Activated T-cell treated with anti-CD3 and anti-CD28 coated beads, Interleukin-2, amount 50 U/mL, for 72 hours (primary cell): Measurements from ENCODE around the gene TDRD10. TPM values are rescaled to one million over a fixed set of nuclear protein-coding genes. Genes with fewer than 3 reads are reported as not detected.
"Not testable (repeated sequence)": the region's sequence is repeated elsewhere in the genome, so short reads cannot be mapped to it uniquely, and the experiment has no call there.

ENCODE experiments used
- ATAC-seq, 2 donors: fragments of 150-1000 bp; cut with Tn5 transposase; replicated peaks in 1 of 2; 2 replicates each; pipeline ENCODE4 v1.10.0; 2021; ENCODE audit warnings: moderate library complexity in 2 of 2, mild to moderate bottlenecking in 1 of 2
- DNase-seq, 2 donors: peaks; one replicate each; pipeline ENCODE4 v3.0.0; 2021 to 2022; ENCODE audit warnings: mixed read lengths in 1 of 2
- H3K27ac Mint-ChIP-seq: one replicate; pipeline ENCODE4 v1.8.0; 2022; ENCODE audit warnings: mild to moderate bottlenecking, moderate library complexity, mixed read lengths
- H3K27me3 Mint-ChIP-seq: one replicate; pipeline ENCODE4 v1.8.0; 2022; ENCODE audit warnings: low read depth, mixed read lengths
- H3K36me3 Mint-ChIP-seq, 2 donors: one replicate each; pipeline ENCODE4 v1.8.0; 2022; ENCODE audit warnings: mixed read lengths in 2 of 2, mild to moderate bottlenecking in 1 of 2; ENCODE audit not compliant: insufficient read depth in 2 of 2
- H3K4me1 Mint-ChIP-seq: one replicate; pipeline ENCODE4 v1.8.0; 2022; ENCODE audit warnings: low read depth, mixed read lengths
- H3K4me3 Mint-ChIP-seq, 2 donors: one replicate each; pipeline ENCODE4 v1.8.0; 2022; ENCODE audit warnings: mild to moderate bottlenecking in 2 of 2, mixed read lengths in 2 of 2, moderate library complexity in 2 of 2
- H3K9me3 Mint-ChIP-seq, 2 donors: one replicate each; pipeline ENCODE4 v1.8.0; 2022; ENCODE audit warnings: mixed read lengths in 2 of 2
- total RNA-seq, 2 donors: library from RNA; stranded (reverse); gene quantifications; one replicate each; pipeline ENCODE4 v1.2.3, GENCODE V29; 2022

The TDRD10 gene
- total RNA-seq, 2 donors from 2014 or later = 0.86 TPM; not detected in 1

- Mint-ChIP-seq H3K4me1 (peaks cover 34% of the 10 kb centered on the region), H3K27ac (no peak overlapping the region), H3K4me3 (peak overlapping the region; percentile 63 to 74), H3K36me3 (peaks cover 11 to 12% of the 10 kb centered on the region in 2 donors), H3K9me3 (peaks cover 4 to 5% of the 10 kb centered on the region in 2 donors), H3K27me3 (peaks cover 39% of the 10 kb centered on the region)
- DNase-seq (peak in 1 of 2 donors; percentile 35), ATAC-seq (peak in 1 of 2 donors; percentile 10)
Observed at GRCh38 chr1:154501423-154502065, 475 bp upstream of the TDRD10 start.

GRCh38 chr1:154502744-154503115 lies 711 bp downstream of the TDRD10 start:
- DNase-seq (no peak), ATAC-seq (peak; percentile 2 to 5)
- Mint-ChIP-seq H3K4me3 (peak overlapping the region; percentile 68 to 71), H3K27me3 (peaks cover 50% of the 10 kb centered on the region), H3K9me3 (peaks cover 4 to 5% of the 10 kb centered on the region in 2 donors), H3K27ac (no peak overlapping the region), H3K36me3 (peaks cover 11 to 12% of the 10 kb centered on the region in 2 donors), H3K4me1 (peaks cover 22% of the 10 kb centered on the region)

GRCh38 chr1:154503898-154504297 lies 1.9 kb downstream of the TDRD10 start:
- Mint-ChIP-seq H3K4me3 (peak overlapping the region in 1 of 2 donors; percentile 32), H3K4me1 (peaks cover 11% of the 10 kb centered on the region), H3K27me3 (peaks cover 52% of the 10 kb centered on the region), H3K36me3 (peaks cover 10 to 11% of the 10 kb centered on the region in 2 donors), H3K27ac (no peak overlapping the region), H3K9me3 (peaks cover 4 to 5% of the 10 kb centered on the region in 2 donors)
- ATAC-seq (no peak), DNase-seq (no peak)

GRCh38 chr1:154512760-154513159 lies 10.7 kb downstream of the TDRD10 start:
- Mint-ChIP-seq H3K4me3 (no peak overlapping the region), H3K27ac (no peak overlapping the region), H3K9me3 (no peaks in the 10 kb centered on the region), H3K4me1 (no peaks in the 10 kb centered on the region), H3K36me3 (no peaks in the 10 kb centered on the region), H3K27me3 (peaks cover 23% of the 10 kb centered on the region)
- DNase-seq (no peak), ATAC-seq (no peak)

GRCh38 chr1:154514066-154514553 lies 12.1 kb downstream of the TDRD10 start:
- no peak overlapping the region for H3K4me3 Mint-ChIP-seq
- H3K9me3 Mint-ChIP-seq = no peaks in the 10 kb centered on the region
- H3K27ac Mint-ChIP-seq = no peak overlapping the region
- peaks cover 24% of the 10 kb centered on the region for H3K27me3 Mint-ChIP-seq
- no peak for ATAC-seq
- H3K4me1 Mint-ChIP-seq = no peaks in the 10 kb centered on the region
- no peak for DNase-seq
- no peaks in the 10 kb centered on the region for H3K36me3 Mint-ChIP-seq

GRCh38 chr1:154517661-154518060 lies 15.6 kb downstream of the TDRD10 start:
- no peak for ATAC-seq
- no peaks in the 10 kb centered on the region for H3K4me1 Mint-ChIP-seq
- no peak overlapping the region for H3K27ac Mint-ChIP-seq
- H3K4me3 Mint-ChIP-seq = no peak overlapping the region
- H3K36me3 Mint-ChIP-seq = no peaks in the 10 kb centered on the region
- H3K9me3 Mint-ChIP-seq = no peaks in the 10 kb centered on the region
- H3K27me3 Mint-ChIP-seq = peaks cover 33% of the 10 kb centered on the region
- no peak for DNase-seq

GRCh38 chr1:154519591-154519991 lies 17.6 kb downstream of the TDRD10 start:
- Mint-ChIP-seq H3K4me3 (no peak overlapping the region), H3K27me3 (peaks cover 28% of the 10 kb centered on the region), H3K27ac (no peak overlapping the region), H3K9me3 (no peaks in the 10 kb centered on the region), H3K4me1 (no peaks in the 10 kb centered on the region), H3K36me3 (no peaks in the 10 kb centered on the region)
- no peak for DNase-seq
- ATAC-seq = no peak

GRCh38 chr1:154520333-154520732 lies 18.3 kb downstream of the TDRD10 start:
- Mint-ChIP-seq H3K9me3 (no peaks in the 10 kb centered on the region), H3K36me3 (no peaks in the 10 kb centered on the region), H3K27me3 (peaks cover 26% of the 10 kb centered on the region), H3K4me1 (no peaks in the 10 kb centered on the region), H3K4me3 (no peak overlapping the region), H3K27ac (no peak overlapping the region)
- DNase-seq (no peak), ATAC-seq (no peak)

- no peak for DNase-seq
- peaks cover 16% of the 10 kb centered on the region for H3K27me3 Mint-ChIP-seq
- no peaks in the 10 kb centered on the region for H3K36me3 Mint-ChIP-seq
- no peaks in the 10 kb centered on the region for H3K9me3 Mint-ChIP-seq
- H3K27ac Mint-ChIP-seq = no peak overlapping the region
- H3K4me3 Mint-ChIP-seq = no peak overlapping the region
- no peak for ATAC-seq
- H3K4me1 Mint-ChIP-seq = no peaks in the 10 kb centered on the region
Observed at GRCh38 chr1:154521695-154522094, 19.7 kb downstream of the TDRD10 start.

- no peaks in the 10 kb centered on the region for H3K36me3 Mint-ChIP-seq
- H3K27ac Mint-ChIP-seq = no peak overlapping the region
- H3K4me3 Mint-ChIP-seq = no peak overlapping the region
- no peak for ATAC-seq
- DNase-seq = no peak
- peaks cover 11% of the 10 kb centered on the region for H3K27me3 Mint-ChIP-seq
- H3K9me3 Mint-ChIP-seq = no peaks in the 10 kb centered on the region
- no peaks in the 10 kb centered on the region for H3K4me1 Mint-ChIP-seq
Observed at GRCh38 chr1:154524881-154525280, 22.9 kb downstream of the TDRD10 start.

GRCh38 chr1:154527192-154527591 lies 25.2 kb downstream of the TDRD10 start:
- Mint-ChIP-seq H3K4me1 (no peaks in the 10 kb centered on the region), H3K4me3 (no peak overlapping the region), H3K36me3 (no peaks in the 10 kb centered on the region), H3K9me3 (no peaks in the 10 kb centered on the region), H3K27me3 (peaks cover under 1% of the 10 kb centered on the region), H3K27ac (no peak overlapping the region)
- DNase-seq (no peak), ATAC-seq (no peak)

- H3K27ac Mint-ChIP-seq = no peak overlapping the region
- no peaks in the 10 kb centered on the region for H3K9me3 Mint-ChIP-seq
- no peaks in the 10 kb centered on the region for H3K36me3 Mint-ChIP-seq
- DNase-seq (no peak), ATAC-seq (no peak)
- peaks cover 3% of the 10 kb centered on the region for H3K27me3 Mint-ChIP-seq
- no peaks in the 10 kb centered on the region for H3K4me1 Mint-ChIP-seq
- H3K4me3 Mint-ChIP-seq = no peak overlapping the region
Observed at GRCh38 chr1:154529308-154529707, 27.3 kb downstream of the TDRD10 start.

- not testable (repeated sequence) for H3K4me1 Mint-ChIP-seq, DNase-seq, H3K9me3 Mint-ChIP-seq, ATAC-seq, H3K36me3 Mint-ChIP-seq, H3K4me3 Mint-ChIP-seq, H3K27ac Mint-ChIP-seq
- H3K27me3 Mint-ChIP-seq = peaks cover 19% of the 10 kb centered on the region
Observed at GRCh38 chr1:154531950-154532349, 29.9 kb downstream of the TDRD10 start.
